ENCODE results near the gene ZNF385C. TPM values are rescaled to one million over a fixed set of nuclear protein-coding genes. Genes with fewer than 3 reads are reported as not detected.
A peak's percentile ranks its signal among the peaks of the same experiment; 100 is the strongest.

ZNF385C gene
- total RNA-seq, 2 experiments from 2014 or later: 0.67 to 0.85 TPM

GRCh38 chr17:42075789-42076188 lies 22.5 kb downstream of the ZNF385C start:
- no peak overlapping the region for H3K4me2 ChIP-seq (ENCODE audit: low read length)
- no peak for DNase-seq (ENCODE audit: low spot score)
- intact Hi-C loops (cut with micrococcal nuclease; ENCODE audit: unreplicated experiment): no loop called here
- H3K27ac ChIP-seq (ENCODE audit: low read depth, low read length, poor library complexity, severe bottlenecking): no peak overlapping the region
- H3K9me2 ChIP-seq (ENCODE audit: insufficient read depth, low read length): no peaks in the 10 kb centered on the region
- no peaks in the 10 kb centered on the region for H4K20me1 ChIP-seq (ENCODE audit: insufficient read depth, low read length)
- no peaks in the 10 kb centered on the region for H3K9me3 ChIP-seq (ENCODE audit: low read length)
- H3K4me3 ChIP-seq (ENCODE audit: low read depth, low read length, poor library complexity, severe bottlenecking): no peak overlapping the region
- TF ChIP-seq EZH2phosphoT487 (IDR thresholded peaks at IDR 0.05; ENCODE audit: borderline replicate concordance, low read depth, low read length): no peak
- TF ChIP-seq, protein P1, sequence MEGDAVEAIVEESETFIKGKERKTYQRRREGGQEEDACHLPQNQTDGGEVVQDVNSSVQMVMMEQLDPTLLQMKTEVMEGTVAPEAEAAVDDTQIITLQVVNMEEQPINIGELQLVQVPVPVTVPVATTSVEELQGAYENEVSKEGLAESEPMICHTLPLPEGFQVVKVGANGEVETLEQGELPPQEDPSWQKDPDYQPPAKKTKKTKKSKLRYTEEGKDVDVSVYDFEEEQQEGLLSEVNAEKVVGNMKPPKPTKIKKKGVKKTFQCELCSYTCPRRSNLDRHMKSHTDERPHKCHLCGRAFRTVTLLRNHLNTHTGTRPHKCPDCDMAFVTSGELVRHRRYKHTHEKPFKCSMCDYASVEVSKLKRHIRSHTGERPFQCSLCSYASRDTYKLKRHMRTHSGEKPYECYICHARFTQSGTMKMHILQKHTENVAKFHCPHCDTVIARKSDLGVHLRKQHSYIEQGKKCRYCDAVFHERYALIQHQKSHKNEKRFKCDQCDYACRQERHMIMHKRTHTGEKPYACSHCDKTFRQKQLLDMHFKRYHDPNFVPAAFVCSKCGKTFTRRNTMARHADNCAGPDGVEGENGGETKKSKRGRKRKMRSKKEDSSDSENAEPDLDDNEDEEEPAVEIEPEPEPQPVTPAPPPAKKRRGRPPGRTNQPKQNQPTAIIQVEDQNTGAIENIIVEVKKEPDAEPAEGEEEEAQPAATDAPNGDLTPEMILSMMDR (conservative IDR thresholded peaks at IDR 0.05; ENCODE audit: low read length): no peak
- H3K79me2 ChIP-seq (ENCODE audit: insufficient read depth, low read depth, low read length): no peaks in the 10 kb centered on the region
- H2AFZ ChIP-seq (ENCODE audit: low read length): no peak overlapping the region
- no TSS peak for BruUV-seq (replicated peaks)
- ChIA-PET POLR2A (interaction anchor here (0.7 kb wide), 1 partner anchor 36 kb away, joined by 7 read pairs; no protein-coding TSS in a partner anchor), CTCF (ENCODE audit: unreplicated experiment) (no interaction called here)
- H3K36me3 ChIP-seq (ENCODE audit: insufficient read depth, low read length): no peaks in the 10 kb centered on the region
- peaks cover 16% of the 10 kb centered on the region for H3K4me1 ChIP-seq (ENCODE audit: insufficient read depth, low read length, poor library complexity, severe bottlenecking)

GRCh38 chr17:42072323-42073187 lies 25.7 kb downstream of the ZNF385C start:
- BruUV-seq (replicated peaks): no TSS peak
- peaks cover 16% of the 10 kb centered on the region for H3K4me1 ChIP-seq (ENCODE audit: insufficient read depth, low read length, poor library complexity, severe bottlenecking)
- CTCF ChIA-PET (ENCODE audit: unreplicated experiment): interaction anchor here (0.9 to 1.2 kb wide), 2 partner anchors 40 to 81 kb away, joined by 3 read pairs; partner anchors contain the start of gene DHX58
- POLR2A ChIA-PET: interaction anchor here (1.1 kb wide), 1 partner anchor 41 kb away, joined by 3 read pairs; no protein-coding TSS in a partner anchor
- H3K9me3 ChIP-seq (ENCODE audit: low read length): no peaks in the 10 kb centered on the region
- intact Hi-C loops (cut with micrococcal nuclease; ENCODE audit: unreplicated experiment): no loop called here
- peak overlapping the region; percentile 66 for H3K4me3 ChIP-seq (ENCODE audit: low read depth, low read length, poor library complexity, severe bottlenecking)
- TF ChIP-seq EZH2phosphoT487 (IDR thresholded peaks at IDR 0.05; ENCODE audit: borderline replicate concordance, low read depth, low read length): no peak
- TF ChIP-seq, protein P1 (conservative IDR thresholded peaks at IDR 0.05; ENCODE audit: low read length): peak; percentile 34; the same call in 1 of the 2 replicates
- no peaks in the 10 kb centered on the region for H4K20me1 ChIP-seq (ENCODE audit: insufficient read depth, low read length)
- DNase-seq (ENCODE audit: low spot score): peak; percentile 39
- peak overlapping the region; percentile 69 for H3K4me2 ChIP-seq (ENCODE audit: low read length)
- peak overlapping the region; percentile 60 for H2AFZ ChIP-seq (ENCODE audit: low read length)
- H3K36me3 ChIP-seq (ENCODE audit: insufficient read depth, low read length): no peaks in the 10 kb centered on the region
- no peaks in the 10 kb centered on the region for H3K9me2 ChIP-seq (ENCODE audit: insufficient read depth, low read length)
- H3K27ac ChIP-seq (ENCODE audit: low read depth, low read length, poor library complexity, severe bottlenecking): no peak overlapping the region
- no peaks in the 10 kb centered on the region for H3K79me2 ChIP-seq (ENCODE audit: insufficient read depth, low read depth, low read length)

Data from OCI-LY7 (cell line).